H9 (cell line): ENCODE measurements around the gene ART3. TPM values are rescaled to one million over a fixed set of nuclear protein-coding genes. Genes with fewer than 3 reads are reported as not detected.

ENCODE experiments used
- DNase-seq: peaks from one replicate; pipeline ENCODE4 v3.0.0-alpha.2; 2017
- H2AFZ ChIP-seq: one replicate; pipeline ENCODE4 v1.6.1; 2013; ENCODE audit warnings: mild to moderate bottlenecking, low read length, control low read depth, moderate library complexity
- H2AK5ac ChIP-seq: 2 replicates; pipeline ENCODE4 v1.6.1; 2013; ENCODE audit warnings: low read length, control low read depth, mixed read lengths; ENCODE audit not compliant: insufficient read length
- H2BK120ac ChIP-seq: one replicate; pipeline ENCODE4 v1.6.1; 2013; ENCODE audit warnings: low read depth, mild to moderate bottlenecking, low read length, control low read depth, inconsistent platforms; ENCODE audit not compliant: poor library complexity, severe bottlenecking
- H2BK12ac ChIP-seq: 2 replicates; pipeline ENCODE4 v1.6.1; 2013; ENCODE audit warnings: low read length, control low read depth, mixed read lengths, low read depth; ENCODE audit not compliant: insufficient read length
- H2BK15ac ChIP-seq: 2 replicates; pipeline ENCODE4 v1.6.1; 2013; ENCODE audit warnings: low read depth, low read length, control low read depth
- H2BK20ac ChIP-seq: one replicate; pipeline ENCODE4 v1.6.1; 2013; ENCODE audit warnings: low read depth, mild to moderate bottlenecking, low read length, control low read depth, inconsistent platforms; ENCODE audit not compliant: poor library complexity, severe bottlenecking
- H2BK5ac ChIP-seq: 2 replicates; pipeline ENCODE4 v1.6.1; 2013; ENCODE audit warnings: low read length, control low read depth, mixed read lengths; ENCODE audit not compliant: insufficient read length
- H3K14ac ChIP-seq: 2 replicates; pipeline ENCODE4 v1.6.1; 2013; ENCODE audit warnings: low read length, control low read depth; ENCODE audit not compliant: insufficient read depth
- H3K18ac ChIP-seq: 2 replicates; pipeline ENCODE4 v1.6.1; 2013; ENCODE audit warnings: low read depth, mild to moderate bottlenecking, mixed read lengths, low read length, control low read depth; ENCODE audit not compliant: insufficient read length
- H3K23ac ChIP-seq: 2 replicates; pipeline ENCODE4 v1.6.1; 2013; ENCODE audit warnings: low read length, control low read depth, mixed read lengths, low read depth; ENCODE audit not compliant: insufficient read length
- H3K23me2 ChIP-seq: 2 replicates; pipeline ENCODE4 v1.6.1; 2013; ENCODE audit warnings: low read depth, mild to moderate bottlenecking, mixed read lengths, low read length, control low read depth; ENCODE audit not compliant: insufficient read length, poor library complexity, severe bottlenecking
- H3K27ac ChIP-seq: 2 replicates; pipeline ENCODE4 v1.5.1; 2013; ENCODE audit warnings: low read length, control low read depth, mixed read lengths, low read depth; ENCODE audit not compliant: insufficient read length
- H3K27me3 ChIP-seq: 2 replicates; pipeline ENCODE4 v1.6.1; 2013; ENCODE audit warnings: low read length, control low read depth, inconsistent platforms; ENCODE audit not compliant: insufficient read depth
- H3K4ac ChIP-seq: 2 replicates; pipeline ENCODE4 v1.6.1; 2013; ENCODE audit warnings: low read depth, mild to moderate bottlenecking, control low read depth, inconsistent platforms, low read length, moderate library complexity
- H3K4me1 ChIP-seq: 2 replicates; pipeline ENCODE4 v1.6.1; 2013; ENCODE audit warnings: low read length, control low read depth, inconsistent platforms; ENCODE audit not compliant: insufficient read depth
- H3K4me2 ChIP-seq: 2 replicates; pipeline ENCODE4 v1.6.1; 2013; ENCODE audit warnings: low read length, control low read depth, mixed read lengths; ENCODE audit not compliant: insufficient read length, insufficient read depth
- H3K56ac ChIP-seq: 2 replicates; pipeline ENCODE4 v1.6.1; 2013; ENCODE audit warnings: low read depth, mild to moderate bottlenecking, mixed read lengths, low read length, control low read depth; ENCODE audit not compliant: insufficient read length
- H3K79me1 ChIP-seq: 2 replicates; pipeline ENCODE4 v1.6.1; 2013; ENCODE audit warnings: low read depth, mild to moderate bottlenecking, moderate library complexity, low read length, control low read depth, inconsistent platforms; ENCODE audit not compliant: insufficient read depth, poor library complexity, severe bottlenecking
- H3K79me2 ChIP-seq: 2 replicates; pipeline ENCODE4 v1.6.1; 2013; ENCODE audit warnings: low read length, control low read depth, inconsistent platforms; ENCODE audit not compliant: insufficient read depth
- H3K9ac ChIP-seq: 2 replicates; pipeline ENCODE4 v1.6.1; 2013; ENCODE audit warnings: low read length, control low read depth, mixed read lengths; ENCODE audit not compliant: insufficient read length; ENCODE audit errors: extremely low read depth
- H3K9me3 ChIP-seq: one replicate; pipeline ENCODE4 v1.6.1; 2013; ENCODE audit warnings: low read depth, low read length, inconsistent platforms; ENCODE audit not compliant: control insufficient read depth
- H3T11ph ChIP-seq: one replicate; pipeline ENCODE4 v1.6.1; 2013; ENCODE audit warnings: mild to moderate bottlenecking, low read length, control low read depth, inconsistent platforms
- H4K20me1 ChIP-seq: one replicate; pipeline ENCODE4 v1.6.1; 2013; ENCODE audit not compliant: control insufficient read depth, insufficient read length, insufficient read depth
- H4K5ac ChIP-seq: 2 replicates; pipeline ENCODE4 v1.6.1; 2013; ENCODE audit warnings: low read depth, mild to moderate bottlenecking, mixed read lengths, low read length, control low read depth; ENCODE audit not compliant: insufficient read length
- H4K8ac ChIP-seq: replicated peaks from 2 replicates; pipeline ENCODE4 v1.6.1; 2013; ENCODE audit warnings: low read length, control low read depth, mixed read lengths, low read depth; ENCODE audit not compliant: insufficient read length
- H4K91ac ChIP-seq: 2 replicates; pipeline ENCODE4 v1.6.1; 2013; ENCODE audit warnings: low read depth, mild to moderate bottlenecking, moderate library complexity, mixed read lengths, low read length, control low read depth; ENCODE audit not compliant: insufficient read length
- H3K27ac Mint-ChIP-seq, 3 experiments: 2 replicates in 2 of 3; 3 replicates in 1 of 3; pipeline ENCODE4 v1.8.0; 2020 to 2021; ENCODE audit warnings: mixed read lengths in 3 of 3, mild to moderate bottlenecking in 1 of 3, moderate library complexity in 1 of 3
- H3K27me3 Mint-ChIP-seq: 2 replicates; pipeline ENCODE4 v1.8.0; 2021; ENCODE audit warnings: low read depth, mild to moderate bottlenecking, moderate library complexity, mixed read lengths
- H3K36me3 Mint-ChIP-seq, 3 experiments: 2 replicates in 2 of 3; 3 replicates in 1 of 3; pipeline ENCODE4 v1.8.0; 2020 to 2021; ENCODE audit warnings: low read depth in 3 of 3, mixed read lengths in 3 of 3; ENCODE audit not compliant: insufficient read depth in 1 of 3
- H3K4me1 Mint-ChIP-seq, 2 experiments: 2 replicates each; pipeline ENCODE4 v1.8.0; 2020; ENCODE audit warnings: mixed read lengths in 2 of 2
- H3K4me3 Mint-ChIP-seq, 2 experiments: 2 replicates in 1 of 2; 3 replicates in 1 of 2; pipeline ENCODE4 v1.8.0; 2020 to 2021; ENCODE audit warnings: mild to moderate bottlenecking in 2 of 2, mixed read lengths in 2 of 2, moderate library complexity in 1 of 2
- H3K9me3 Mint-ChIP-seq, 2 experiments: 2 replicates in 1 of 2; 3 replicates in 1 of 2; pipeline ENCODE4 v1.8.0; 2020; ENCODE audit warnings: mild to moderate bottlenecking in 2 of 2, mixed read lengths in 2 of 2, moderate library complexity in 1 of 2
- CTCF ChIP-seq: fragments of 200-600 bp; sonication (generic); conservative IDR thresholded peaks from 3 replicates; pipeline ENCODE4 v1.8.0; 2021; ENCODE audit warnings: antibody characterized with exemption, mild to moderate bottlenecking
- WGBS: extraction: QIAGEN DNeasy Blood & Tissue Kit; methylation state at CpG from one replicate; pipeline ENCODE4 v1.1.7; 2013; ENCODE audit warnings: missing lambda C conversion rate, low lambda C conversion rate, mixed read lengths; ENCODE audit not compliant: insufficient read length; ENCODE audit errors: extremely low coverage; 5-methylcytosine and 5-hydroxymethylcytosine counted together
- total RNA-seq: library from RNA; stranded (reverse); gene quantifications from 2 replicates; pipeline ENCODE4 v1.2.1, GENCODE V29; 2021

ART3 gene
- total RNA-seq, 1 experiment from 2014 or later: 0.74 TPM

- Histone ChIP-seq H3K27me3 (no peaks in the 10 kb centered on the region), H4K8ac (no peak overlapping the region), H4K20me1 (no peaks in the 10 kb centered on the region), H3K79me1 (no peaks in the 10 kb centered on the region), H3K14ac (no peak overlapping the region), H3K4me1 (peaks cover 9% of the 10 kb centered on the region), H3K79me2 (no peaks in the 10 kb centered on the region), H4K5ac (no peak overlapping the region), H2BK20ac (no peak overlapping the region), H4K91ac (no peak overlapping the region), H3K27ac (no peak overlapping the region), H3K56ac (no peak overlapping the region), H3K9me3 (no peaks in the 10 kb centered on the region), H3T11ph (no peak overlapping the region), H2BK15ac (no peak overlapping the region), H3K23me2 (no peaks in the 10 kb centered on the region), H3K18ac (no peak overlapping the region), H2BK12ac (no peak overlapping the region), H3K4ac (no peak overlapping the region), H3K9ac (no peak overlapping the region), H2BK120ac (no peak overlapping the region), H2BK5ac (no peak overlapping the region), H3K23ac (no peak overlapping the region), H2AK5ac (no peak overlapping the region), H2AFZ (no peak overlapping the region), H3K4me2 (no peak overlapping the region)
- Mint-ChIP-seq H3K36me3 (no peaks in the 10 kb centered on the region), H3K27me3 (no peaks in the 10 kb centered on the region), H3K4me1 (peaks cover 32 to 40% of the 10 kb centered on the region in 2 experiments), H3K9me3 (no peaks in the 10 kb centered on the region), H3K27ac (peak overlapping the region; percentile 20 to 94 (median 46); a peak in 4 of 7 replicates), H3K4me3 (no peak overlapping the region)
- TF ChIP-seq CTCF: no peak
- WGBS: no CpG with 5 or more reads among the region's 2 CpGs
- DNase-seq: no peak
These were observed 19.1 kb upstream of the ART3 start for GRCh38 chr4:76055421-76055820.
